ENCODE results near the gene PHF21B.
"Not testable (repeated sequence)": the region's sequence is repeated elsewhere in the genome, so short reads cannot be mapped to it uniquely, and the experiment has no call there.

The PHF21B gene

GRCh38 chr22:44988671-44989070, 21.1 kb downstream of the PHF21B start:
- DNase-seq: no peak

- DNase-seq: no peak
These were observed 22.9 kb downstream of the PHF21B start for GRCh38 chr22:44986926-44987325.

- no peak for DNase-seq
These were observed 23.8 kb downstream of the PHF21B start for GRCh38 chr22:44985906-44986527.

- no peak for DNase-seq
These were observed 25.8 kb downstream of the PHF21B start for GRCh38 chr22:44983878-44984482.

- DNase-seq: no peak
These were observed 27.4 kb downstream of the PHF21B start for GRCh38 chr22:44982445-44982844.

- DNase-seq: no peak
These were observed 27.9 kb downstream of the PHF21B start for GRCh38 chr22:44981857-44982256.

GRCh38 chr22:44979154-44979553, 30.7 kb downstream of the PHF21B start:
- no peak for DNase-seq

- DNase-seq: no peak
These were observed 34.2 kb downstream of the PHF21B start for GRCh38 chr22:44975427-44976262.

- DNase-seq: no peak
These were observed 35.4 kb downstream of the PHF21B start for GRCh38 chr22:44974454-44974853.

GRCh38 chr22:44973829-44974228, 36.0 kb downstream of the PHF21B start:
- DNase-seq: no peak

GRCh38 chr22:44972363-44973083, 37.3 kb downstream of the PHF21B start:
- no peak for DNase-seq

- DNase-seq: no peak
These were observed 38.0 kb downstream of the PHF21B start for GRCh38 chr22:44971651-44972362.

GRCh38 chr22:44970291-44970690, 39.5 kb downstream of the PHF21B start:
- DNase-seq: no peak

GRCh38 chr22:44969817-44970216, 40.0 kb downstream of the PHF21B start:
- DNase-seq: no peak

GRCh38 chr22:44968736-44969135, 41.1 kb downstream of the PHF21B start:
- no peak for DNase-seq

GRCh38 chr22:44965171-44965570, 44.6 kb downstream of the PHF21B start:
- no peak for DNase-seq

GRCh38 chr22:44964722-44965078, 45.1 kb downstream of the PHF21B start:
- no peak for DNase-seq

- no peak for DNase-seq
These were observed 45.7 kb downstream of the PHF21B start for GRCh38 chr22:44963832-44964721.

GRCh38 chr22:44962741-44963454, 46.9 kb downstream of the PHF21B start:
- DNase-seq: no peak

GRCh38 chr22:44961682-44962081, 48.1 kb downstream of the PHF21B start:
- DNase-seq: not testable (repeated sequence)

Data from activated CD4-positive, alpha-beta T cell treated with anti-CD3 and anti-CD28 coated beads for 1 hour (primary cell).